Activated CD4-positive, alpha-beta T cell treated with anti-CD3 and anti-CD28 coated beads, Interleukin-2, amount 50 U/mL, for 48 hours (primary cell): ENCODE results near the gene OR6F1.
A peak's percentile ranks its signal among the peaks of the same experiment; 100 is the strongest.
"Not testable (repeated sequence)": the region's sequence is repeated elsewhere in the genome, so short reads cannot be mapped to it uniquely, and the experiment has no call there.

Experiments
- DNase-seq, 2 experiments: peaks; one replicate each; pipeline ENCODE4 v3.0.0-alpha.2; 2020

OR6F1 gene

DNA sequence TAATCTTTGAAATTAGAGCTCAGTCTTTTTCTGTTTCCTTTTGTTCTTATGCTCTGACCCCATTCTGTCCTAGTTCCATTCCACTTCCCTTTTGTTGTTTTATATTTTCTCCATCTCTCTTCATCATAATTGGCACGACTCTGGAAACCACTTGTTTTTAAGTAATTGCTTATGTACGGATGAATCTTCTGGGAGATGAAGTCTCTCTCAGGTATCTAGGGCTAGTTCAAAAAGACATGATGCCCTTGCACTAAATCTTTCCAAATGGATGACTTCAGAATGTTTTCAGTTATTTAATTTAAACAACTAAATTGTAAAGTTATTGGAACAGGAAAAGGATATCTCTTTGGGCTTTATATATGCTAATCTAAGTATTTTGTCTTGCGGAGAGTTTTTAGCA, at the start of gene OR6F1:
Gene OR6F1, minus strand, starts transcription at position 101 of the 400 bp plus-strand sequence. CDS start 3,891 bp downstream, outside the sequence.
- no peak for DNase-seq

DNA sequence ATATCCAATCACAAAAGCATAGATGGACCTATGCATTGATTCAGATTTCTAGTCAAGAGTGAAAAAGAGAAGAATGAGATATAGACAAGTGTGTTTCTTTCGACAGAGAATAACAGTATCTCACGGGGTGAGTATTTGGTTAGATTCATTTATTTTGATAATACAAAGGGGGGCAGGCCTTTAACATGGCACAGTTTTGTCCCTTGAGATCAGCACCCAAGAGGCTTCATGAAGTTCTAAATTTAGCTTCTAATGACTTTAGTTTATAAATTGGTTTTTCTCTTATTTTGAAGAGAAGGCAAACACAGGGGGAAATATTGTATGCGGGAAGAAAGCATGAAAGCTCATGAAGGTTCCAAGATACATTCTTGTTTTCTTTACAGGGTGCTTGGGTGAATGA, 44.0 kb upstream of the OR6F1 start, which contains the start of gene OR1C1:
Gene OR1C1, minus strand, starts transcription at position 101 of the 400 bp plus-strand sequence. CDS start 2,150 bp downstream, outside the sequence.
- DNase-seq: no peak

DNA sequence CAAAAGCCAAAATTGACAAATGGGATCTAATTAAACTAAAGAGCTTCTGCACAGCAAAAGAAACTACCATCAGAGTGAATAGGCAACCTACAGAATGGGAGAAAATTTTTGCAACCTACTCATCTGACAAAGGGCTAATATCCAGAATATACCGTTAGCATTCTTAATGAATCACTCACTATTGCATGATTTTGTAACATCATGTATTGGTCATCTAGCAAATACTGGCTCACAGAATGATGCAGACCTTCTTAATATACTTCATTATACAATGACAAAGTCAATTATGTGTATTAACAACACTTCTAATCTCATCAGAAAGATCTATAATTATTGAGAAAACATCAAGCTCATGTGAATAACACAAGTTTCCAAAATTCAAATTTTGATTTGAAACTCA, 37.9 kb upstream of the OR6F1 start:
- DNase-seq: not testable (repeated sequence)

DNA sequence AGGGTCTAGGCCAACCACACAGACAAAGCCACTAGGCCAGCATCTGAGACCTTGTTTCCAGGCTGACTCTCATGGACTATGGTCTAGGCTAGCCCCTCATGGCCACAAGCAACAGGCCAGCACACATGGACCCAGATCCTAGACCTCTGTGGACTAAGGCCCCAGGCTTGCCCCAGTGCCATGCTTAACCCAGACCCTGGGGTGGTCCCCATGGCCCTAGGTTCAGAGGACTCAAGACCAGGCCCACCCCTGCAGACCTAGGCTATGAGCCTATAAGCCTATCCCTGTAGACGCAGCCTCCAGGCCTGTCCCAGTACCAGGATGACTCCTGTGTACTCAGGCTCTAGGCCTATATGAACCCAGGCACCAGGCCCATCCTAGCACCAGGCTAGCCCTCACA, 33.4 kb upstream of the OR6F1 start:
- no peak for DNase-seq

DNA sequence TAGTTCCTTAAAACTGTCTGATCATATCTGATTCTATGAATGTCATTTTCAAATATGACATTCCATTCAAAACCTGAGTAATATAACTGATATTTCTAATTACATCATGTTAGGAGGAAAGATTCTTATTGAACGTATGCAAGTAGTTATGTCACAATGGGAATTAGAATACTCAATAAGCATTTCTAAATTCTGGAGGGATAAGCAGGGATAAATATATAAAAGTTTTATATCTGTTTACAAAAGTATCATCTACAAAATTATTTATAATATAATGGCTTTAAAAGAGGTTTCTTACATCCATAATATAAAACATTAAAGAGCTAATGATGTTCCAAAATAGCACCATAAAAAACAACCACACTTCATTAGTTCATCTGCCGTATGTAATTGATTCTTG, 31.6 kb upstream of the OR6F1 start, which contains the start of gene OR14A2:
Gene OR14A2, minus strand, starts transcription at position 101 of the 400 bp plus-strand sequence.
- DNase-seq: no peak

DNA sequence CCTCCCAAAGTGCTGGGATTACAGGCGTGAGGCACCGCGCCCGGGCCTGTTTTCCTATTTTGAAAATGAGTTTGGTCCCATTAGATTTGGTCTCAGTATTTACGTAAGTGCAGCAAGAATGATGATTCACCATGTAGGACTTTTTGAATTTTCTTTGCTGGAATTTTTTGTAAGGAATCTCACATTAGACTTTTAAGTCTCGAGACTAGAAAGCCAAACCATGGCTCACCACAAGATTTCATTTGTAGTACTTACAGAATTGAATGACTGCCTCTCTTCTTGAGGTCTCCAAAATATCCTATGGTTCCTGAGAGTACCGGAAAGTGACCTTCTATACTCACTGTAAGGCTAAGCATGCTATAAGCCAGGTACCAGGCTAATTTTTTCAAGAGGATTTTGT, 31.2 kb upstream of the OR6F1 start:
- DNase-seq: no peak

DNA sequence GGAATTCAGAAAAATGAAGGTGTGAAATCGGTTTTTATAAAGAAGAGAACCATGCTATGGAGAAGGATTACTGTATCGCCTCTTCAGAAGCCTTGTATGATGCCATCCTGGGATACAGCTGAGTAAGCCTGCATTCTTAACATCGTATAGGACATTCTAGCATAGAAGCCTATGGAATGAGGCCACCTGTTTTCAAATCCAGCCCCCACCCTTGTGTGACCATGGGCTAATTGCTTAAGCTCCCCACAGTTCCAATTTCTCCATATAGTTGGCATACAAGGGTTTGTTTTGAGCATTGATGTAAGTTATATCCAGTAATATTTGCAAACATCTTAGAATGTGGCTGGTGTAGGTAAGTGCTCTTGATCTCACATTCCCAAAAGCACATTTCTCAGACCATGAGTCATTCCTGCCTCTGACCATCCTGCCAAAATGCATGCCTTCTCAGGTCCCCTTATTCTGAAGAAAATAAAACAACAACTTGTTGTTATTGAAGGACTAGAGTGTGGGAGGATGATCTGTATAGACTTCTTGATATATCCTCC, 30.0 kb upstream of the OR6F1 start:
- no peak for DNase-seq

DNA sequence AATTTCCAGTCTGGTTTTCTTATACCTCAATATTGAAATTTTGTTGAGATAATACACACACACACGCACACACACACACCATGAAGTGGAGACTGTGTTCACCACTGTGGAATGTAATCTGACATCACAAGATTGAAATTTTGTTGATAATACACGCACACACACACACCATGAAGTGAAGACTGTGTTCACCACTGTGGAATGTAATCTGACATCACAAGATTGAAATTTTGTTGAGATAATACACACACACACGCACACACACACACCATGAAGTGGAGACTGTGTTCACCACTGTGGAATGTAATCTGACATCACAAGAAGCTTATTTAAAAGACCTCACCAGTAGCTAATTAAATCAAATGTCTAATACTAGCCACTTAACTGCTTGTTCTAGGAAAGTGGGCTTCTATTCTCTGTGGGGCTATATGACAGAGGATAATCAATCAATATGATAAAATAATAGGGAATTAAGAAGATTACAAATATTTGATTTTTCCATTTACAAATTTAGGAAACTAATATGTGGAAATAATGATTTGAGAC, 25.8 kb upstream of the OR6F1 start:
- not testable (repeated sequence) for DNase-seq

DNA sequence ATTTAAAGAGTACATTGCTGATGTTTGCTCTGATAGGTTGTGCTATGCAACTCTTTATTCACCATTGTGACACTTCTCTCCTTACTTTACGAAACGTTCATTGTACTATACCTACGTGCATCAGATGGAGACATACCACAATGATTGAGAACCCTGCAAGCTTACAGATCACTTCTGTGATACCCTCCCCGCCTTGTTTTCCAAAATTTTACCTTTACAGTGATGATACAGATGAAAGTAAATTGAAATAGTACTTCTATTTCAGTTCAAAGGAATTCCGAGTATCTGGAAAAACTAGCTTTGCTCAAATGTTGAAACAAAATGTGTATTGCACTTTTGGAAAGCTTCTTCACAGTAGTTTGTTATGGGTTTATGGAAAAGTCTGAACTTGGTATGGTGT, 25.3 kb upstream of the OR6F1 start:
- DNase-seq: no peak

DNA sequence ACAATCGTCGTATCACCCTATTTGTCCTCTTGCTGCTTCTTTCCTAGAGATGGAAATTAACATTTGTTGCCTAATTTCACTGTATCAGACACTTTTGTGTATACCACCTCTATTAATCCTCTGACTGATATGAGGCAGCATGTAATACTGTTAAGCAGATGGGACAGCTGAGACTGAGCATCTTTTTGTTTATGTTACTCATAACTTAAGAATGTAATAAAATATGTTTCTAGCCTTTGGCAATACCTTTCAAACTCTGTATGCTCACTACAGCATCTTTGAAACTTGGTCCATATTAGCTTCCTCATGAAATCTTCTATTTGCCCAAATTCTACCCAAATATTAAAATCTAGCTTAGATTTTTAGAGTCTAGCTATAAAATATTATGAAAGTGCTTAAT, 24.3 kb upstream of the OR6F1 start:
- DNase-seq: no peak

DNA sequence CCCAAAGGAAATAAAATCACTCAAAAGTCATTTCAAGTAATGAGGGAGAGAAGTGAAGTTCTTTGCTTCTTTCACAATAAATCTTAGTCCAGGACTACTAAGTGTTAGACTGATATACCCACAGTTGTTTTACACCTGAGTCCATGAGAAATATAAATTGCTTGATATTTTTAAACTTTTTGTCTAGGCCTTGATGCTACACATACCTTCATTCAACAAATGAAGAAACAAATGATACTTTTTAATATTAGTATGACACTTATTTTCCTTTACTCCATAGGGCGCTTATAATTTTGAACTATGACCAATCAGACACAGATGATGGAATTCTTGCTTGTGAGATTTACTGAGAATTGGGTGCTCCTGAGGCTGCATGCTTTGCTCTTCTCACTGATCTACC, 21.9 kb upstream of the OR6F1 start, which contains the start of gene OR14K1:
Gene OR14K1, plus strand, starts transcription at position 301 of the 400 bp plus-strand sequence. Its CDS starts 0 bp downstream, at position 301.
- DNase-seq: no peak

DNA sequence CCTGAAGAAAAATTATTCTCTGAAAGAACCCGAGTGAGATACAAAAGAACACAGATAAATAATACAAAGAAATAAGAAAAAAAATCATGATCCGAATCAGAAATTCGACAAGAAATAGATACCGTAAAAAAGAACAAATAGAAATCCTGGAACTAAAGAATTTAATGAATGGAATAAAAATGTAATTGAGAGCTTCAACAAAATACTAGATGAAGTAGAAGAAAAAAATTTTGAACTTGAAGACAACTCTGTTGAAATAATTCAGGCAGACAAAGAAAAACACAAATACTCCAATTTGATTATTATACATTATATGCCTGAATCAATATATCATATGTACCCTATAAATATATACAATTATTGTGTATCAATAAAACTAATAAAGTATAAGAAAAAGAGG, 4.8 kb upstream of the OR6F1 start:
- no peak for DNase-seq

DNA sequence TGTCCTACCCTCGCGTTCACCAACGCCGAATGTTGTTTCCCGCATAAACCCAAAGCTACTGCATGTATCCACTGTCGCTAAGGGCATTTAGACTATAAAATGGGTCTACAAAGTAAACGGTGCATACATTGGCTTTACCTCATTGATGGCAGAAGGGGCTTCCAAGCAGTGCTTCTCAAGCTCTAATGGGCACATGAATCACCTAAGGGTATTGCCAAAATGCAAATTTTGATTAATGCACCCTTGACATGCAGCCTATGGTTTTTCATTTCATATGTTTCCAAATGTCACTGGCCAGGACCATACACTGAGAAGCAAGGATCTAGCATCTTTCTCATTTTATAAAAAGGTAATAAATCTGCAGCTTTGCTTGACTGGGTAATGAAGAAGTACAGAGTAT, 2.7 kb downstream of the OR6F1 start:
- DNase-seq: no peak

DNA sequence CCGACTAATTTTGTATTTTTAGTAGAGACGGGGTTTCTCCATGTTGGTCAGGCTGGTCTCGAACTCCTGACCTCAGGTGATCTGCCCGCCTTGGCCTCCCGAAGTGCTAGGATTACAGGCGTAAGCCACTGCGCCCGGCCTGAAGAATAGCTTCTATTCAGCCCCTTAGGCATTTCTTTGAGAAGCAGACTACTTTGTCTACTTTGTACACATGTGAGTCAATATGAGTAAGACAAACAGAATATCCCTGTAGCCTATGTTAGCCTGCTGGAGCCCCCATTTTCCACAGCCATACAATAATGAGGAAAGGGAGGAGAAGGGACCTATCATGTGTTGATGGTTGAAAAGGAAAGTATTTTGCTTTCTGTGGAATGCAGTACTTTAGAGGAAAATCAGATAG, 5.8 kb downstream of the OR6F1 start:
- not testable (repeated sequence) for DNase-seq

DNA sequence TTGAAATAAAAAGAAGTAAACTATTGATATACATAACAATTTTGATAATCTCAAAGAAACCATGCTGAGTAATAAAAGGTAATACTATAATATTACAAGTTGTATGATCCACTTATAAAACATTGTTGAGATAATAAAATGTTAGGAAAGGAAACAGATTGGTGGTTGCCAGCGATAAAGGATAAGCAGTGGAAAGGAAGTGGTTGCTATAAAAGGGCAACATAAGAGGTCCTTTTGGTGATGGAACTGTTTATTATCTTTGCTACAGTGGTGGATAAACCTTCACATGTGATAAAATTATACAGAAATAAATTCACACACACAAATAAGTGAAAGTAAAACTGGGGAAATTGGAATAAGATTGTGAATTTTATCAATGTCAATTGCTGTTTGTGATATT, 15.1 kb downstream of the OR6F1 start:
- DNase-seq: no peak

DNA sequence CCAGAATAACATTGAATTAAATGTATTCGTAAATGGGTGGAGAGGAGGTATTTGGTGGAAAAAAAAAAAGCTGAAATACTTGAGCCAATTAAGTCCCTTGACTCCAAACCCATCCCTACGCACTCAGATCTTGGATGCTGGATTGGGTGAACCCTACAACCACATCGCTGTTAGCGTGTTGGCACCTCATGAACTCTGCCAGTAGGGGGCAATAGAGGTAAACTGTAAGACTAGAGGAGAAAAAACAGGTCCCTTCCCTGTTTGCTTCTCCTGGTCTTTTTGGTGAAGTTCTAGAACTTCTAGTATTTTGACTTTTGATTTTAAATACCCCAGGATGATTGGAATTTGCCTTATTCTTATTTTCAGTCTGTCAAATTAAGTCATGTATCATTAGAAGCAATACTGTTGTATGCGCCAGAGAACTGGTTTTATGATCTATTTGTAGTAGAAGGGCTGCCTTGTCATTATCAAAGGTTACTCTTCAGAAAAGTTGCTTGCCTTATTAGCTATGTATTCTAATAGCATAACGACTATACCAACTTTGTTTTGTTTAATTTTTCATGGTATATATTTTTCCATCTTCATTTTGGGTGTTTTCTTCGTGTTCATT, 35.1 kb downstream of the OR6F1 start:
- peak; percentile 27 to 47 for DNase-seq

DNA sequence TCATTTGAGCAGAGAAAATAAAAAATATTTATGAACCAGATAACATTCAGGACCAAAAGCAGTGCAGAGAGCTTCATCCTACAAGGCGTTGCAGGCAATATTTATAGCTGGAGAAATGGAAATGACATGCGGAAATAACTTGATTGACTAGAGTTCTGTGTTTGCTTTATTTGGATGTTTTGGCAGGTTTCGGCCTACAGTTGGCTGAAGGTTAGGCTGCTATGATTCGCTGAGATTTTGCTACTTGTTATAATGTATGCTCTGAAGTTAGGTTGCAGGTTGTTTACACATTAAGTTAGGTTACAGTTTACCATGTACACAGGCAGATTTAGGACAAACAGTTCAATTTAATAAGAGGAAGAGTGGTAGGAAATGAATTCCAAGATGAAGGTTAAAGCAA, 36.3 kb downstream of the OR6F1 start:
- DNase-seq: no peak

DNA sequence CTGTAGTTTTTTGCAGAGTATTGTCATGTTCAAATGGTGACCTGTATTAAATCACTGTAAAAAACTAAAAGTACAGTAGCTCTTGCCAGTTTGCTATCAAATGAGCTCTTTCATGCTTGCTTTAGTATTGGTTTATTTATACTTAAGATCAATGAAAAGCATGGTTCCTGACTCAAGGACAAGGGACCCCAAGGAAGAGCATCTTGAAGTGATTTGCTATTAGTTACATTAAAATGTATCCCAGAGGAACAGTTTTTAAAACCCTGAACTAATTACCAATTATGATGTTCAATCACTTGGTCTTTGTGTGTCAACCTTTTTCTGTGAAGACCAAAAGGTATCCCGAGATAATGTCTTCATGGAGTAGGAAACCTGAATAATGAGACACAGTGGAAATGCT, 36.8 kb downstream of the OR6F1 start, which contains the start of gene OR13G1:
Gene OR13G1, minus strand, starts transcription at position 101 of the 400 bp plus-strand sequence. CDS start 6,698 bp downstream, outside the sequence.
- DNase-seq: no peak

DNA sequence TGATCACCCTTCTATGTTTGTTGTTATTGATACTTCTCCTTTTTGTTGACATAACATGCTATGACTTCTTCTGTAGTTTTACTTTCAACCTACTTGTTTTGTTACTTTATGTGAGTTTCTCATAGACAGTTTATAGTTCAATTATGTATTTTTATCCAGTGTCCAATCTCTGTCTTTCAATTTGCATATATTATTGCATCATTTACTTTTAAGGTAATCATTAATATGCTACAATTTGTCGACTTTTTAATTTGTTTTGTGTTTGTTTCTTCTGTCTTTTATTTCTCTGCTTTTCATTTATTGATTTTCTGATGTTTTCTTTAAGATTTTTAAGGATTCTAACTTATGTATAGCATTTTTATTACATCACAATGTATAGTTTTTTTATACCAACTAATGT, 47.2 kb downstream of the OR6F1 start:
- DNase-seq: no peak
